Fibroblast of skin of abdomen (primary cell): Measurements from ENCODE around the gene AIP.
"Not testable (repeated sequence)": the region's sequence is repeated elsewhere in the genome, so short reads cannot be mapped to it uniquely, and the experiment has no call there.

ENCODE experiments used
- DNase-seq: peaks from one replicate; pipeline ENCODE4 v3.0.0-alpha.2; 2013

AIP gene

DNA sequence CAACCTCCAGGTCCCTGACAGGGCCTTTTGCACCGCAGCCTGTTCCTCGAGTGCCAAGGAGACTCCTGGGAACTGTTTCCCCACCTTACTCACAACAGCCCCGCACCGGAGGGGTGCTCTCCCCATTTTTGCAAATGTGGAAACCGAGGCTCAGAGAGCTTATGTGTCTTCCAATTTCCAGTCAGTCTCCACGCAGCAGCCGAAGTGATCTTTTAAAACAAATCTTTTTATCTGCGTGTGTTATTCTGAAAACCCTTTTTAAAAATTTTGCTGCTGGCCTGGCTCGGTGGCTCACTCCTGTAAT is 13.4 kb upstream of the AIP start:
- DNase-seq: no peak

DNA sequence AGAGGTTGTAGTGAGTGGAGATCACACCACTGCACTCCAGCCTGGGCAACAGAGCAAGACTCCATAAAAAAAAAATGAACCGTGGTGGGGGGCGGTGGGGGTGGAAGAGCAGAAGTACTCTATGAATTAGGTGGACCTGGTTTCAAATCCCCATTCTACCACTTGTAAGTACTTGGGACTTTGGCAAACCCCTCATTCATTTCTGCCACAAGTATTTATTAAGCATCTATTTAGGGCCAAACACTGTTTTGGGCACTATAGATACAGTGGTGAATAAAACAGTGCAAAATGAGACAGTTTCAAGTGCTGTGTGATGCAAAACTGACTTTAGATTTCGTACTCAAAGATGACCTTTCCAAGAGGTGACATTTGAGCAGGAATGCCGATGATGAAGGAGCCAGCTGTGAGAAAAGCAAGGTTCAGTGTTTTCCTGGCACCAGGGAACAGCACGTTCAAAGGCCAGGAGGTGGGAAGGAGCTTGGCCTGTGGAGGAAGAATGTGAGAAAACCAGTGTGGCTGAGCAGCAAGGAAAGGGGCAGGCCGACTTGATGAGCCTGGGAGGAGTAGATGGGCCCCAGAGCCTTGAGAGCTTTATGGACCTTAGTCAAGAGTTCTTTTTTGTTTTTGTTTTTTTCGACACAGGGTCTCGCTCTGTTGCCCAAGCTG is 12.4 kb upstream of the AIP start:
- DNase-seq: no peak

DNA sequence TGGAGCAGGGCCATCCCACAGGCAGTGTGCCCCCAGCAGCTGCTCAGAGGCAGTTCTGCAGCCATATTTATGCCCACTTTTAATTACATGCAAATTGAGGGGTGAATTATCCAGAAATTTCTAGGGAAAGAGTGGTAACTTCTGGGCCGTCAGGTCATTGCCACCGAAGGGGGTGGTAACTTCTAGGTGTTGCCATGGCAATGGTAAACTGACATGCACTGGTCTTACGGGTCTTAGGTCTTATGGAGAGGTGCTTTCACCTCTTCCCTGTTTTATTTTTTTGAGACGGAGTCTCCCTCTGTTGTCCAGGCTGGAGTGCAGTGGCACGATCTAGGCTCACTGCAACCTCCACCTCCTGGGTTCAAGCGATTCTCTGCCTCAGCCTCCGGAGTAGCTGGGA is 9.9 kb upstream of the AIP start:
- no peak for DNase-seq

DNA sequence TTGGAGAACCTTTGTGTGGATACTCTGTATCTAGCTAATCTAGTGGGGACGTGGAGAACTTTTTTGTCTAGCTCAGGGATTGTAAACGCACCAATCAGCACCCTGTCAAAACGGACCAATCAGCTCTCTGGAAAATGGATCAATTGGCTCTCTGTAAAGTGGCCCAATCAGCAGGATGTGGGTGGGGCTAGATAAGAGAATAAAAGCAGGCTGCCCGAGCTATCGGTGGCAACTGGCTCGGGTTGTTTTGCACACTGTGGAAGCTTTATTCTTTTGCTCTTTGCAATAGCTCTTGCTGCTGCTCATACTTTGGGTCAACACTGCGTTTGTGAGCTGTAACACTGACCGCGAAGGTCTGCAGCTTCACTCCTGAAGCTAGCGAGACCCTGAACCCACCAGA is 6.1 kb upstream of the AIP start:
- DNase-seq: not testable (repeated sequence)

GRCh38 chr11:67477344-67478050 is 5.3 kb upstream of the AIP start:
- DNase-seq: not testable (repeated sequence)

DNA sequence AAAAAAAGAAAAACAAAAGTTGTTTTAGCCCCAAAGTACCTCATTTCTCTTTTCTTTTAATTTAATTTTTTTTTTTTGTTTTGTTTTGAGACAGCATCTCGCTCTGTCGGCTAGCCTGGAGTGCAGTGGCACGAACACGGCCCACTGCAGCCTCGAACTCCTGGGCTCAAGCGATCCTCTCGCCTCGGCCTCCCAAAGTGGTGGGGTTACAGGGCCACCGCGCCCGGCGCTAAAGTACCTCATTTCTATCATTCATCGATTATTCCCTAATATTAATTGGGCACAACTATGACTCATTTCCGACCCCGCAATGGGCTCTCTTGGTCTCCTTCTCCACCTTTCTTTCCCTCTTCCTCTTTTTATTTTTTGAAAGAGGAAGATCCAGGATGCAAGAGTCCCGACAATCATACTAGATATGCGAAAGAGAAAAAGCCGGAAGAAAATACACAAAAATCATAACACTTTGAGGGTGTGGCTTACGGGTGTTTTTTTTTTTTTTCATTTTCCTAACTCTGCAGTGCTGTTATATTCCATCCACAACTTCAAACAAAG is 475 bp upstream of the AIP start:
- no peak for DNase-seq

GRCh38 chr11:67483831-67484665 is 1.2 kb downstream of the AIP start:
- DNase-seq: no peak

DNA sequence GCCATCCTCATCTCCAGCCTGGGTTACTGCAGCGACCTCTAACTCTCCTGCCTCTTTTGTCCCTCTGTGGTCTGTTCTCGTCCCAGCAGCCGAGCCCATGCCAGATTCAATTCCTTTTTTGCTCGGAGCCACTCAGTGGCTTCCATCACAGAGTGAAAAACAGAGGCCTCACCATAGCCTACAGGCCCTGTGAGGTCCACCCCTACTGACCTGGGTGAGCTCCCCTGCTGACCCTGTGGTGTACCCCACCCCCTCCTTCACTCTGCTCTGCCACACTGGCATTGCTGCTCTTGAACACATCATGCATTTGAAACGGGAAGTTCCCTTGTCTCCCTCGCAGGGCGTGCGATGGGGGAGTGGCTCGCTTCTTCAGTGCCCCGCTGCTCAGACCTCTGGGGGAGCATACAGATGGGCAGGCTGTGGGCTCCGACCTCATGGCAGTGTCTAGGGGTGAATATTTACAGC is 2.1 kb downstream of the AIP start:
- no peak for DNase-seq

DNA sequence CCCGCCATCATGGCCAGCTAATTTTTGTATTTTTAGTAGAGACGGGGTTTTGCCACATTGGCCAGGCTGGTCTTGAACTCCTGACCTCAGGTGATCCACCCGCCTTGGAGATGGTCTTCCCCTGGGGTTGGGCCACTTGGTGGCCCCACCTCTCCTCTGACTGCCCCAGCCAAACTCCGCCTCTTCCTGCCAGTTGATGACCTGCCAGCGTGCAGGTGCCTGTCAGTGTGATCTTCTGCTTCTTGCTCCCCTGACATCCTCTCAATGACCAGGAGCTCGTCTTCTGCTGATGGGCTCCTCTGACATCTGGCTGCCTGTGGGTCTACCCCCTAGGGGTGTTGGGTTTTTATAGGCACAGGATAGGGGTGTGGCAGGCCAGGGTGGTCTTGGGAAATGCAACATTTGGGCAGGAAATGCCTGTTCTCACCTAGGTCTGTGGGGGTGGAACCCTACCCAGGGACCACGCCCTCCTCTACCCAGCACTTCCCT is 3.1 kb downstream of the AIP start:
- not testable (repeated sequence) for DNase-seq

DNA sequence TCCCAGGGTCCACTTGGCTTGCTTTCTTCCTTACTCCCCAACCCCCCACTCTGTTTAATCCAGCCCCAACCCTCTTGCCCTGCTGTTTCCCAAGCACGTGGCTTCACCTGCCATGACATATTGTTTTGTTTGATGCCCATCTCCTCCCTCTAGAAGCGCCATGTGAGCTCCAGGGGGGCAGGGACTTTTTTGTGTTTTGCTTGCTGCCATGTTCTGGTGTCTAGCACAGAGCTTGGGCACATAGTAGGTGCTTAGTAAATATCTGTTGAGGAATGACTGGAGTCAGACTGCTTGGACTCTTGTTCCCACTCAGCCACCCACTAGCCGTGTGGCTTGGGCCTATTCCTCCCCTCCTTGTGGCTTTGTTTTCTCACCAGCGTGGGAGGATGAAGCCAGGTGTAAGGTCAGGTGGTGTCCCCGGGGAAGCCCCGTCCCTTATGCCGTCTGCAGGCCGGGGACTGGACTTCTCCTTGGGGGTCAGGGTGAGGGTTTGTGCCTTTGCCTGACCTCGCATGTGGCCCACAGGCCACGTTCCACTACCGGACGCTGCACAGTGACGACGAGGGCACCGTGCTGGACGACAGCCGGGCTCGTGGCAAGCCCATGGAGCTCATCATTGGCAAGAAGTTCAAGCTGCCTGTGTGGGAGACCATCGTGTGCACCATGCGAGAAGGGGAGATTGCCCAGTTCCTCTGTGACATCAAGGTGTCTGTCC is 3.8 kb downstream of the AIP start:
- no peak for DNase-seq

DNA sequence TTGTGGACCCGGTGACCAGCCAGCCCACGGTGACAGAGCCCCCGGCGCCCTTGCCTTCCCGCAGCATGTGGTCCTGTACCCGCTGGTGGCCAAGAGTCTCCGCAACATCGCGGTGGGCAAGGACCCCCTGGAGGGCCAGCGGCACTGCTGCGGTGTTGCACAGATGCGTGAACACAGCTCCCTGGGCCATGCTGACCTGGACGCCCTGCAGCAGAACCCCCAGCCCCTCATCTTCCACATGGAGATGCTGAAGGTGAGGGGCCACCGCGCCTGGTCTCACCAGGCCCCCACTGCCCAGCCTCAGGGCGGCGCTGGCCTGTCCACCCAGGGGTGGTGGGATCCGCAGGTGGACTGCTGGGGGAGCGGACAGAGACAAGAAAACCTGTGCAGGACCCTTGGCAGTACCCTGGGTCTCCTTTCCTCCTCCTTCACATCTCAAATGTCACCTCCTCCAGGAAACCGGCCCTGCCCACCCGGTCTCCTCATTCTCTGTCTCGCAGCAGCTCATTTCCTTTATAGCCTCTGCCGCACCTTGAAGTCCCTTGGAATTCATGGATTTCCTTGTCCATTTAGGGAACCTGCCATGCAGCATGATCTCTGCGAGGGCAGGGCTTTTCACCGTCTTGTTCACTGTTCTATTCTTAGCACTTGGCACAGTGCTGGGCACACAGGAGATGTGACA is 6.5 kb downstream of the AIP start:
- DNase-seq: no peak

- DNase-seq: no peak
These were observed 7.3 kb downstream of the AIP start for GRCh38 chr11:67489885-67490726.

DNA sequence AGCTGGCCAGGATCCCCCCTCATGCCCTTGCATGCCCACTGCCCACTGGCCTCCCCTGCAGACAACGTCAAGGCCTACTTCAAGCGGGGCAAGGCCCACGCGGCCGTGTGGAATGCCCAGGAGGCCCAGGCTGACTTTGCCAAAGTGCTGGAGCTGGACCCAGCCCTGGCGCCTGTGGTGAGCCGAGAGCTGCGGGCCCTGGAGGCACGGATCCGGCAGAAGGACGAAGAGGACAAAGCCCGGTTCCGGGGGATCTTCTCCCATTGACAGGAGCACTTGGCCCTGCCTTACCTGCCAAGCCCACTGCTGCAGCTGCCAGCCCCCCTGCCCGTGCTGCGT is 7.9 kb downstream of the AIP start:
- no peak for DNase-seq

DNA sequence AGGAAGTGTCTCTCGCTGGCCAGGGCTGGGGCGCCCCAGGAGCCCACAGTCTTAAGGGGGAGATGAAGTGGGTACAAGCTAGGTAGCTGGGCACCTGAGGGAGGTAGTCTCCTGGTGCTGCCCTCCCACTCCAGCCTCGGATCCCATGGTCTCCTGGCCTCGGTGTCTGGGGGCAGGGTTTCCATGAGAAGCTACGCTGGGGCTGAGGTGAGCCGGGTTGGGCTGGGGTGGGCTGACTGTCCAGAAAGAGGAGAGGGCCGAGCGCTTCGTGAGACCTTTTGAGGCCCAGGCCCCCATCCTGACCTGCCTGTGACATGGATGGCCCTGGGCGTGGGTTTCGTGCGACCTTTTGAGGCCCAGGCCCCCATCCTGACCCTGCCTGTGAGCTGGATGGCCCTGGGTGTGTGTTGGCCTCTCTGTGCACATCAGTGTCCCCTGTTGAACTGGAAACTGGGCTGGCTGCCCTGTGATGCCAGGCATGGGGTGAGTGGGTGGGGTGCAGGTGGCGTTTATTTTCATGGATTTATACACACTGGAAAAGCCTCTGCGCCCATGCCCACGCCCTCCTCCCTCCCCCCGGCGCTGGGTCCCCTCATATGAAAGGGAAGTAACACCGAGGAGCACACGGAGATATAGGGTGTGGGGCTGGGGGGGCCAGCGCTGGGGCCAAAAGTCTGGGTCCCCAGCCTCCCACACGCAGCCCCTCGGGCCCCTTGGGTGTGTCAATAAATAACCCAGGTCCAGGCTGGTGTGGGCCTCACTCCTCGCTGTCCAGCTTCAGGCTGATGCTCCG is 8.6 kb downstream of the AIP start:
- no peak for DNase-seq

DNA sequence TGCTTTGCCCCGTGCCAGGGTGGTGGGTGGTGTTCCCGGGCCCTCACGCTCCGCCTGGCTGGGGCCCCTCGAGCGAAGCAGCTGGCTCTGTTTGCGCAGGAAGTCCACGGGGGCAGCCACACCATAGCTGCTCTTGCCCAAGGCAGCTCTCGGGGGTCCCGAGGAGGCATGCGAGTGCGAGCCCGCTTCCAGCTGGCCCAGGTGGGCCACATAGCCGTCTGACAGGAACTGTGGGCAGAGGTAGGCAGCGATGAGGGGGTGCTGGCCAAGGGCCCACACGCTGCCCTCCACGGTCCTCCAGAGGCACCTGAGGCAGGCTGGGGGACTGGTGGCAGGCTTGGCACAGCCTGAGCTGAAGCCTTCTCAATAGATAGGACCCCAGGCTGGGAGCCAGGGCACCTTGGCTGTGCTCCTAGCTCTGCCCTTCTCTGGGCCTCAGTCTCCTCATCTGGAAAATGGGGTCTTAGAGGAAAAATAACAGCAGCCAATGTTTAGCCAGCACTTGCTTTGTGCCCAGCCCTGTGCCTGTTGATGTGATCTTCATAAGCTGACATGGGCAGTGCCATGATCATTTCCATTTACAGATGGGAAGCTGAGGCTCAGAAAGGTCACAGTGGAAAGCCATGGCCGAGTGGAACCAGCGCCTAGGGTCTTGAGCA is 9.4 kb downstream of the AIP start:
- no peak for DNase-seq

- DNase-seq: no peak
These were observed 10.1 kb downstream of the AIP start for GRCh38 chr11:67492801-67493547.

DNA sequence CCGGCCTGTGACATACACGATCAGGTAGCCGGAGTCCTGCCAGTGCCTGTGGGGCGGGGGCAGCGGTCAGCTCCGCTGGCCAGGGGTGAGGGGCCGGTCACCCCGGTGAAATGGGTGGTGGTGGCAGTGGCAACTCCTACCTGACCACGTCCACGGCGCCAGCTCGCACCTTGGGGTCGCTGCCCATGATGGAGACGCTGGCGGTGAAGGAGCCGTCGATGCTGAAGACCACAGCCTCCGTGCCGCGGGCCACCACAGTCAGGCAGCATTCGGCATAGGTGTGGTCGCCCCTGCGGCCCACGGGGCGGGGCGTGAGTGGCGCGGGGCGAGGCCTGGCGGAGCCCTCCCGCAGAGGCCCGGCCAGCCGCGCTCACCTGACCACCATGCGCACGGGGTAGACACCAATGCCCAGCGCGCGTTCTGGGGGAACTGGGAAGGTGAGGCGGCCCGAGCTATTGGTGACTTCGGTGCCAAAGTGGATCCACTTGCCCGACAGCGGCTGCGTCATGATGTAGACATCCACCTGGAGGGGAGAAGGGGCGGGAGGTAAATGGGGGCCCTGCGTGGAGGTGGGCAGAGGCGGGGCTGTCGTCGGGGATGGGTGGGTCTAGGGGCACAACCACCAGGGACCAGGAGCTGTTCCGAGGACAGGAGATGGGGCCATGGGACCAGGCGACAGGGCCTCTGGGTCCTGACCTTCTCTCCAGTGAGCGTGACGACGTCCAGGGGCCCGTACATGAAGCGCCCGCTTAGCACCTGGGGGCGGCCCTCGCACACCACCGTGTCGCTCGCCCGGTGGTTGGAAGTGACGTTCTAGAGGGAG is 10.9 kb downstream of the AIP start:
- no peak for DNase-seq
